ENCODE results near the gene SPECC1L. TPM values are rescaled to one million over a fixed set of nuclear protein-coding genes. Genes with fewer than 3 reads are reported as not detected.
A peak's percentile ranks its signal among the peaks of the same experiment; 100 is the strongest.

SPECC1L gene
- total and polyA plus RNA-seq, 10 of the 15 experiments (the other 5 are each of a cell fraction or from before 2014, with no cell fraction given) = 1.9 to 40.6 (median 19.1) TPM

DNA sequence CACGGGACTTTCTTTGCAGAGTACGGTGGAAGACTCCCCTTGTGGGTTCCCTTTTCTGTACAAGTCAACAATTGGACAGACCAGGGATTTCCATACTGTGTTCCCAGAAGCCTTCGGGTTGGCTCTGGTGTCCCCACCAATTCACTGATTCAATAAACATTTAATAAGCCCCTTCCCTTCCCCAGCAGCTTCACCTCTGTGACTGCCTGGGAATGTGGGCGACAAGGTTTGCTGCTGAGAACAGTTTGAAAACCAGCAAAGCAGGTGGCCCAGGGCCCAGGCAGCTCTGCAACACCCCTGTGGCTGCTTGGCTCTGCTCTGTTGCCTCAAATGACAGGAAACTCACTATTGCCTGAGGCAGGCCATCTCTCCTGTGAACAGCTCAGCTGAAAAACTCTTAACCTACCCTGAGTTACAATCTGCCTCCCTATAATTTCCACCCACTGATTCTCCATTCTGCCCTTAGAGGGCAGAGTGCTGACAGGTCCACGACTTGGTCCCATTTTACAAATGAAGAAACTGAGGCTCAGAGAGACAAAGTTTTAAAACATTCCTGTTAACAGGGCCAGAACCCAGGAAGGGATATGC, 167.2 kb downstream of the SPECC1L start:
- SMC1A ChIA-PET (ENCODE audit: uncharacterized antibody, unreplicated experiment) = interaction anchor here (1.0 to 10.4 kb wide), 12 partner anchors 12 to 88 kb away, joined by 3 to 122 read pairs (median 4); partner anchors contain the start of gene ADORA2A
- peaks cover 15 to 34% of the 10 kb centered on the region in 2 experiments for H3K36me3 ChIP-seq (ENCODE audit: control insufficient read depth in 2 of 2, insufficient read depth in 2 of 2, low read length in 1 of 2)
- POLR2A ChIA-PET = interaction anchor here (0.6 to 3.3 kb wide), 6 partner anchors 11 to 579 kb away, joined by 4 to 24 read pairs (median 6); partner anchors contain the start of gene ADORA2A
- RAD21 ChIA-PET (ENCODE audit: unreplicated experiment) = interaction anchor here (0.8 to 8.1 kb wide), 12 partner anchors 8 to 86 kb away, joined by 3 to 111 read pairs (median 4); partner anchors contain the start of gene ADORA2A
- CTCF ChIA-PET = interaction anchor here (0.6 to 19.9 kb wide), 22 partner anchors 8 to 616 kb away, joined by 3 to 332 read pairs (median 5); partner anchors contain the start of gene ADORA2A
- in situ Hi-C loops (cut with MboI) = loop anchor here (5.0 kb wide), 1 partner anchor 51 kb away; no protein-coding TSS in a partner anchor
- H3K9ac ChIP-seq (ENCODE audit: control insufficient read depth, insufficient read depth, low read length) = peak overlapping the region; percentile 45; the same call in 1 of the 2 replicates
- peak overlapping the region; percentile 90 for H3K27ac ChIP-seq (ENCODE audit: control insufficient read depth, insufficient read depth)
- intact Hi-C loops (cut with micrococcal nuclease; ENCODE audit: unreplicated experiment) = loop anchor here (10.0 kb wide), 1 partner anchor 113 kb away; no protein-coding TSS in a partner anchor
- BruUV-seq (replicated peaks) = no TSS peak
- H3K79me2 ChIP-seq (ENCODE audit: control insufficient read depth, insufficient read depth, low read length) = peaks cover 28% of the 10 kb centered on the region
- peak; percentile 88 for FAIRE-seq
- H3K4me3 ChIP-seq = 0 out of 2 replicates have a peak overlapping the region, but pooled peaks have one; percentile 0
- WGBS (ENCODE audit: insufficient coverage, insufficient replicate concordance, low lambda C conversion rate, missing lambda C conversion rate) = 2% methylated on average over 5 of the region's 5 CpGs
- no peaks in the 10 kb centered on the region for H3K9me3 ChIP-seq (replicated peaks; ENCODE audit: control insufficient read depth, insufficient read depth, low read length)
- peak; percentile 63 for DNase-seq (ENCODE audit: low read depth, low spot score)
- no peak overlapping the region for H2AFZ ChIP-seq (ENCODE audit: control insufficient read depth, low read depth, low read length)
- H3K4me1 ChIP-seq (ENCODE audit: control insufficient read depth, insufficient read depth, low read length) = peaks cover 58% of the 10 kb centered on the region
- H4K20me1 ChIP-seq (ENCODE audit: control insufficient read depth, insufficient read depth) = no peaks in the 10 kb centered on the region
- ATAC-seq = peak; percentile 35
- peak overlapping the region; percentile 84 for H3K4me2 ChIP-seq (ENCODE audit: control insufficient read depth, insufficient read depth)
- no peaks in the 10 kb centered on the region for H3K27me3 ChIP-seq (replicated peaks in 1 of 2; ENCODE audit: control insufficient read depth in 2 of 2, insufficient read depth in 2 of 2, low read length in 1 of 2)
- no peak for TF ChIP-seq NR2C2 (IDR thresholded peaks at IDR 0.05; ENCODE audit: borderline replicate concordance, control insufficient read depth, insufficient read length, low read depth)
- no peak for TF ChIP-seq KLF5 (IDR thresholded peaks at IDR 0.05; ENCODE audit: partially characterized antibody)
- no peak for TF ChIP-seq BCL11A (IDR thresholded peaks at IDR 0.05; ENCODE audit: low read depth, low read length)
- TF ChIP-seq ZBTB40 (IDR thresholded peaks at IDR 0.05; ENCODE audit: borderline replicate concordance) = no peak
- no peak for TF ChIP-seq NRF1 (conservative IDR thresholded peaks at IDR 0.05; ENCODE audit: low read depth, low read length)
- TF ChIP-seq RB1 (IDR thresholded peaks at IDR 0.05; ENCODE audit: borderline replicate concordance) = no peak
- TF ChIP-seq RAD51 (IDR thresholded peaks at IDR 0.05) = no peak
- TF ChIP-seq BHLHE40 (IDR thresholded peaks at IDR 0.05; ENCODE audit: borderline replicate concordance in 1 of 2, low read depth in 2 of 2, low read length in 1 of 2) = peak; percentile 34 to 49; a peak in 2 of 4 replicates
- peak; percentile 73 for TF ChIP-seq DPF2 (IDR thresholded peaks at IDR 0.05)
- TF ChIP-seq MLLT1 (IDR thresholded peaks at IDR 0.05) = no peak
- no peak for TF ChIP-seq USF2 (IDR thresholded peaks at IDR 0.05; ENCODE audit: borderline replicate concordance, low read depth, low read length)
- TF ChIP-seq EZH2 (IDR thresholded peaks at IDR 0.05; ENCODE audit: borderline replicate concordance, control insufficient read depth, low read depth, low read length) = no peak
- no peak for TF ChIP-seq ETV6 (conservative IDR thresholded peaks at IDR 0.05 in 1 of 2, IDR thresholded peaks at IDR 0.05 in 1 of 2; ENCODE audit: borderline replicate concordance in 1 of 2, low read depth in 1 of 2)
